Measurements from ENCODE around the gene ZNF438. TPM values are rescaled to one million over a fixed set of nuclear protein-coding genes. Genes with fewer than 3 reads are reported as not detected.

ZNF438 gene
- total RNA-seq, 6 experiments from 2014 or later, result 3.0 to 4.6 (median 3.9) TPM

DNA sequence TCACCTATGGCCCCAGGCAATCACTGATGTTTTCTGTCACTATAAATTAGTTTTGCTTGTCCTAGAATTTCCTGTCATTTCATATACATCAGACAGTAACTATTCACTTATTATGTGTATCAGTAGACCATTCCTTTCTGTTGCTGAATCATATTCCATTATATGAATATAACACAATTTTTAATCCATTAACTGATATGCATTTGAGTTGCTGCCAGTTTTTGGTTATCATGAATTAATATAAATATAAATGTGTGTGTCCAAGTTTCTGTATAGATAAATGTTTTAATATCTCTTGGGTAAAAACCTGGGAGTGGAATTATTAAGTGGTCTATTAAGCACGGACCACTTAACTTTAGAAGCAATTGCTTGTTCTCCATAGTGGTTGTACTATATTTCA is 143.8 kb downstream of the ZNF438 start:
- H3K9me3 Mint-ChIP-seq, result no peaks in the 10 kb centered on the region
- H3K4me3 Mint-ChIP-seq, result no peak overlapping the region
- TF ChIP-seq, protein P1, sequence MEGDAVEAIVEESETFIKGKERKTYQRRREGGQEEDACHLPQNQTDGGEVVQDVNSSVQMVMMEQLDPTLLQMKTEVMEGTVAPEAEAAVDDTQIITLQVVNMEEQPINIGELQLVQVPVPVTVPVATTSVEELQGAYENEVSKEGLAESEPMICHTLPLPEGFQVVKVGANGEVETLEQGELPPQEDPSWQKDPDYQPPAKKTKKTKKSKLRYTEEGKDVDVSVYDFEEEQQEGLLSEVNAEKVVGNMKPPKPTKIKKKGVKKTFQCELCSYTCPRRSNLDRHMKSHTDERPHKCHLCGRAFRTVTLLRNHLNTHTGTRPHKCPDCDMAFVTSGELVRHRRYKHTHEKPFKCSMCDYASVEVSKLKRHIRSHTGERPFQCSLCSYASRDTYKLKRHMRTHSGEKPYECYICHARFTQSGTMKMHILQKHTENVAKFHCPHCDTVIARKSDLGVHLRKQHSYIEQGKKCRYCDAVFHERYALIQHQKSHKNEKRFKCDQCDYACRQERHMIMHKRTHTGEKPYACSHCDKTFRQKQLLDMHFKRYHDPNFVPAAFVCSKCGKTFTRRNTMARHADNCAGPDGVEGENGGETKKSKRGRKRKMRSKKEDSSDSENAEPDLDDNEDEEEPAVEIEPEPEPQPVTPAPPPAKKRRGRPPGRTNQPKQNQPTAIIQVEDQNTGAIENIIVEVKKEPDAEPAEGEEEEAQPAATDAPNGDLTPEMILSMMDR (IDR thresholded peaks at IDR 0.05), result no peak
- H3K27ac Mint-ChIP-seq, result no peak overlapping the region
- H3K27me3 Mint-ChIP-seq (ENCODE audit: insufficient read depth), result no peaks in the 10 kb centered on the region
- peaks cover 12% of the 10 kb centered on the region for H3K4me1 Mint-ChIP-seq (ENCODE audit: low read depth)
- H3K36me3 Mint-ChIP-seq (ENCODE audit: low read depth), result no peaks in the 10 kb centered on the region
- no peak for DNase-seq

DNA sequence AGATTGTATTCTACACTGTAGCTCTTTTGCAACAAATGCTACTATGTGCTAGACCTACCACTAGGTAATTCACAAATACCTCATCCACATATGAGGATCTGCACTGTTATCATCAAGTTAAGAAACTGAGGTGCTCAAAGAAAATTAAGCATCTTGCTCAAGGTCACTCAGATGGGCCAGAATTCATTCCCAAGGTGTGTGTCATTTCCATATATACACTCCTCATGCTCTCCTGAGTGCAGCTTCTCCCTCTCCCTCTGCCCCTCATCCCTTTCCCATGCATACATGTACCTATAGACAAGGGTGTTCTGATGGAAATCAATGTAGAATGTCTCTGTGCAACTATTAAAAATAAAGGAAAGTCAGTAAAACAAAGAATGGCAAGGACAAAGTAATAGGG is 146.2 kb downstream of the ZNF438 start:
- H3K27me3 Mint-ChIP-seq (ENCODE audit: insufficient read depth), result no peaks in the 10 kb centered on the region
- H3K9me3 Mint-ChIP-seq, result no peaks in the 10 kb centered on the region
- no peak for DNase-seq
- no peak overlapping the region for H3K4me3 Mint-ChIP-seq
- H3K27ac Mint-ChIP-seq, result no peak overlapping the region
- H3K4me1 Mint-ChIP-seq (ENCODE audit: low read depth), result peaks cover 11% of the 10 kb centered on the region
- H3K36me3 Mint-ChIP-seq (ENCODE audit: low read depth), result no peaks in the 10 kb centered on the region
- TF ChIP-seq, protein P1 (IDR thresholded peaks at IDR 0.05), result no peak

DNA sequence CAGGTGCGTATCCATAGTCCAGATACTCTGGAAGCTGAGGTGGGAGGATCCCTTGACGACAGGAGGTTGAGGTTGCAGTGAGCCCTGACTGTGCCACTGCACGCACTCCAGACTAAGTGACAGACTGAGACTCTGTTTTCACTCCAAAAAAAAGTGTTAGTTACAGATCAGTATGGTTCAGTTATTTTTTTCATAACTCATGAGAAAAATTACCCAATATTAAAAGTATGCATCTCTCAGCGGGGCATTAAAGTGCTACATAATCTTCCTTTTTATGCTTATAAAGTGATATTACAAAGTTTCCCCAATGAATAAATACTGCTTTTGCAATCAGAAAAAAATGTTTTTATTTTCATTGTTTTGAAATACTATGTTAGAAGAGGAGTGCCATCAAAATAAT is 147.9 kb downstream of the ZNF438 start:
- DNase-seq, result no peak
- no peak overlapping the region for H3K27ac Mint-ChIP-seq
- peaks cover 11% of the 10 kb centered on the region for H3K4me1 Mint-ChIP-seq (ENCODE audit: low read depth)
- TF ChIP-seq, protein P1 (IDR thresholded peaks at IDR 0.05), result no peak
- H3K9me3 Mint-ChIP-seq, result no peaks in the 10 kb centered on the region
- H3K4me3 Mint-ChIP-seq, result no peak overlapping the region
- peaks cover 5% of the 10 kb centered on the region; the same call in 1 of the 2 replicates for H3K36me3 Mint-ChIP-seq (ENCODE audit: low read depth)
- H3K27me3 Mint-ChIP-seq (ENCODE audit: insufficient read depth), result no peaks in the 10 kb centered on the region

DNA sequence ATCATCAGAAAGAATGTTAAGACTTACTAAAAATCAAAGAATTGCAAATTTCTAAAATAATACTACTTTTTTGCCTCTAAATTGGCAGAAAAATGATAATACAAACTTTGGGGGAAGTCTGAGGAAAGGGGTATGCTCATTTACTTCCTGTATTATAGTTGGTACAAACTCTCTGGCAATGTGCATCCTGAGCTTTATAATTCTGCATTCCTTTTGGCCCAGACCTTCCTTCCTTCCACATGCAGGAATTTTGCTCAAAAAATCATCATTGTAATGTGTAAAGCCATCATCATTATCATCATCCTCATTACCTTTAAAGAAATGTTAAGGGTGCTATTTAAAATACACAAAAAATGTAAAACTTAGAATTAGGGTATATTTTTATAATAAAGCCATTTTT is 148.5 kb downstream of the ZNF438 start:
- no peak for DNase-seq
- Mint-ChIP-seq H3K27ac (no peak overlapping the region), H3K27me3 (ENCODE audit: insufficient read depth) (no peaks in the 10 kb centered on the region), H3K9me3 (no peaks in the 10 kb centered on the region), H3K4me1 (ENCODE audit: low read depth) (peaks cover 11% of the 10 kb centered on the region), H3K36me3 (ENCODE audit: low read depth) (peaks cover 5% of the 10 kb centered on the region; the same call in 1 of the 2 replicates), H3K4me3 (no peak overlapping the region)
- TF ChIP-seq, protein P1 (IDR thresholded peaks at IDR 0.05), result no peak

DNA sequence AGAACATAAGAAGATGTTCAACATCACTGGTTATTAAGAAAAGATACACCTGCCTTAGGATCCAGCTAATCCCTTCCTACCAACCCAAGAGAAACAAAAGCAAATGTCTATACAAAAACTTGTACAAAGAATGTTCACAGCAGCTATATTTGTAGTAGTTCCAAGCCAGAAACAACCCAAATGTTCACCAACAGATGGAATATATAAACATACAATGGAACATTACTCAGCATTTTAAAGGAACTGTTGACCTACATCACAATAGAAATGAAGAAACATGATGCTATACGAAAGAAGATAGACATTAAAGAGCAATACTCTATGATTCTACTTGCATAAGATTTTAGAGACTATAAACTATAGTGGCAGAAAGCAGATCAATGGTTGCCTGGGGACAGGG is 149.4 kb downstream of the ZNF438 start:
- TF ChIP-seq, protein P1 (IDR thresholded peaks at IDR 0.05), result no peak
- Mint-ChIP-seq H3K9me3 (no peaks in the 10 kb centered on the region), H3K4me1 (ENCODE audit: low read depth) (peaks cover 13% of the 10 kb centered on the region), H3K27me3 (ENCODE audit: insufficient read depth) (no peaks in the 10 kb centered on the region), H3K36me3 (ENCODE audit: low read depth) (peaks cover 5% of the 10 kb centered on the region; the same call in 1 of the 2 replicates), H3K27ac (no peak overlapping the region), H3K4me3 (no peak overlapping the region)
- no peak for DNase-seq

DNA sequence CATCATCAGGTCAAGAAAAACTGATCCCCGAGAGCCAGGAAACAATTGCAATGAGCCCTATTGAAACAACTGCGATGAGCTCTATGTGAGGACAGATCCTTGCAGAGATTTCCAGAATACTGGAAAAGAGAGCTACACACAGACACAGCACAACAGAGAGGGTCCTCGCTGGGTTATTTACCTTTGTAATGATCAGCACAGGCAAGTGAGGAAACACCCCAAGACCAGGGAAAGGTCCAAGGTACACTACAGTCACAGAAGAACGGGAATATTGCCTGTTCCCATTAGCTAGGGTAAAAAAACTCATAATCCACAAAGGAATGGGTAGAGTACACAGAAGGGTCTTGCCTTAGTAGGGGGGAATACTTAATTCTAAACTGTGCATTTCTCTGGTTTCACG is 152.7 kb downstream of the ZNF438 start:
- no peak for DNase-seq
- Mint-ChIP-seq H3K36me3 (ENCODE audit: low read depth) (peaks cover 5% of the 10 kb centered on the region; the same call in 1 of the 2 replicates), H3K9me3 (no peaks in the 10 kb centered on the region), H3K27me3 (ENCODE audit: insufficient read depth) (peaks cover 2% of the 10 kb centered on the region; the same call in 1 of the 2 replicates), H3K4me3 (no peak overlapping the region), H3K4me1 (ENCODE audit: low read depth) (peaks cover 11% of the 10 kb centered on the region), H3K27ac (no peak overlapping the region)
- TF ChIP-seq, protein P1 (IDR thresholded peaks at IDR 0.05), result no peak

Measured in HFFc6 (cell line).